Vagina (tissue), 2 donors: Measurements from ENCODE around the gene SARDH. TPM values are rescaled to one million over a fixed set of nuclear protein-coding genes. Genes with fewer than 3 reads are reported as not detected.

Experiments used
- DNase-seq, 2 donors: peaks; one replicate each; pipeline ENCODE4 v3.0.0-alpha.2; 2017; ENCODE audit errors: extremely low spot score in 2 of 2
- H3K27ac ChIP-seq: fragments of 200-600 bp; sonication (generic); one replicate; pipeline ENCODE4 v1.5.1; 2019
- H3K27me3 ChIP-seq: fragments of 200-600 bp; sonication (generic); one replicate; pipeline ENCODE4 v1.5.1; 2019
- H3K36me3 ChIP-seq, 2 donors: fragments of 200-600 bp; sonication (generic); one replicate each; pipeline ENCODE4 v1.5.1; 2017 to 2019
- H3K4me1 ChIP-seq: fragments of 200-600 bp; sonication (generic); one replicate; pipeline ENCODE4 v1.5.1; 2019
- H3K4me3 ChIP-seq, 2 donors: fragments of 200-600 bp; sonication (generic); 1 replicate in 1 of 2; 2 replicates in 1 of 2; pipeline ENCODE4 v1.5.1; 2016 to 2019
- H3K9me3 ChIP-seq: fragments of 200-600 bp; sonication (generic); one replicate; pipeline ENCODE4 v1.5.1; 2019
- POLR2A ChIP-seq, 2 donors: fragments of 450-650 bp; IDR thresholded peaks; one replicate each; pipeline ENCODE4 v1.6.1; 2017; ENCODE audit warnings: antibody characterized with exemption in 2 of 2, mild to moderate bottlenecking in 2 of 2, moderate library complexity in 2 of 2
- POLR2AphosphoS5 ChIP-seq, 2 donors: sonication (generic); formaldehyde crosslinking; IDR thresholded peaks; one replicate each; pipeline ENCODE4 v1.9.0; 2017; ENCODE audit warnings: antibody characterized with exemption in 2 of 2, mild to moderate bottlenecking in 2 of 2, low read depth in 1 of 2; ENCODE audit not compliant: insufficient read depth in 1 of 2
- intact Hi-C: fragments of 100-400 bp; cut with DNase I; formaldehyde crosslinking; loops from one replicate; pipeline ENCODE4 v1.15.1; 2023
- total RNA-seq: library from RNA; depleted of rRNA; stranded (reverse); fragments of >200 nt; gene quantifications from one replicate; pipeline ENCODE4 v1.2.3, GENCODE V29; 2016
- TF ChIP-seq, protein P1 (sequence below), 3 experiments: fragments of 450-650 bp in 2 of 3; fragments of 200-600 bp in 1 of 3; sonication (generic) in 1 of 3; IDR thresholded peaks; one replicate each; pipeline ENCODE4 v1.5.1; 2017 to 2019; ENCODE audit warnings: antibody characterized with exemption in 3 of 3, mild to moderate bottlenecking in 2 of 3, moderate library complexity in 2 of 3

Gene SARDH
- total RNA-seq, 1 donor from 2014 or later = 2.0 TPM

DNA sequence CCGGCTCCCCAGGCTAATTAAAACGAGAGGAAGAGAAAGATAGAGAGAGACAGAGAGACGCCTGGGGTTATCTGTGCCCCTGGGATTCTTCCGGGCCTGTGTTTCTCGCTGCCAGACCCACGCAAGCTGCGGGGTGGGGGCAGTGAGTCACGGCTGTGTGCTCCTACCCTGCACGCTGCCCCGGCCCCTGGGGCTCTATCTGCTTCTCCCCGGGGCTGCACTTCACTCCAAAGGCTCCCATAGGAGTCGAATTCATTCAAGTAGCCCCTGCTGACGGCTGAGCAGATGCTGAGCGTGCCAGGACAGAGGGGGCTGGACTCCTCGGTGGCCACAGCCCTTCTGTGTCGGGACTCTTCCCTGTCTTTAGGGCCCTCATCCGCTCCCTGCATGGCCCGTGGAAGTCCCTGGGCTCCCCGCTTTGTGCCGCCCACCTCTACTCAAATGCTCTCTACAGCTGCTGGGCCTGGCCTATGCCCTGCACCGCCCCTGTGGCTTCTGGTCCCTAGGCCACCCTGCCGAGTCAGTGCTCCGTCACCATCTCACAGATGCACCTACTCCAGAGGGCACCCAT, 22.8 kb downstream of the SARDH start:
- TF ChIP-seq POLR2A (IDR thresholded peaks at IDR 0.05) = no peak
- TF ChIP-seq, protein P1, sequence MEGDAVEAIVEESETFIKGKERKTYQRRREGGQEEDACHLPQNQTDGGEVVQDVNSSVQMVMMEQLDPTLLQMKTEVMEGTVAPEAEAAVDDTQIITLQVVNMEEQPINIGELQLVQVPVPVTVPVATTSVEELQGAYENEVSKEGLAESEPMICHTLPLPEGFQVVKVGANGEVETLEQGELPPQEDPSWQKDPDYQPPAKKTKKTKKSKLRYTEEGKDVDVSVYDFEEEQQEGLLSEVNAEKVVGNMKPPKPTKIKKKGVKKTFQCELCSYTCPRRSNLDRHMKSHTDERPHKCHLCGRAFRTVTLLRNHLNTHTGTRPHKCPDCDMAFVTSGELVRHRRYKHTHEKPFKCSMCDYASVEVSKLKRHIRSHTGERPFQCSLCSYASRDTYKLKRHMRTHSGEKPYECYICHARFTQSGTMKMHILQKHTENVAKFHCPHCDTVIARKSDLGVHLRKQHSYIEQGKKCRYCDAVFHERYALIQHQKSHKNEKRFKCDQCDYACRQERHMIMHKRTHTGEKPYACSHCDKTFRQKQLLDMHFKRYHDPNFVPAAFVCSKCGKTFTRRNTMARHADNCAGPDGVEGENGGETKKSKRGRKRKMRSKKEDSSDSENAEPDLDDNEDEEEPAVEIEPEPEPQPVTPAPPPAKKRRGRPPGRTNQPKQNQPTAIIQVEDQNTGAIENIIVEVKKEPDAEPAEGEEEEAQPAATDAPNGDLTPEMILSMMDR (IDR thresholded peaks at IDR 0.05) = no peak
- TF ChIP-seq POLR2AphosphoS5 (IDR thresholded peaks at IDR 0.05; ENCODE audit: insufficient read depth in 1 of 2, low read depth in 1 of 2) = peak in 1 of 2 donors; percentile 7
- Histone ChIP-seq H3K9me3 (no peaks in the 10 kb centered on the region), H3K36me3 (no peaks in the 10 kb centered on the region), H3K4me1 (peaks cover 6% of the 10 kb centered on the region), H3K4me3 (no peak overlapping the region), H3K27ac (no peak overlapping the region), H3K27me3 (no peaks in the 10 kb centered on the region)
- intact Hi-C loops = loop anchor here (10.0 kb wide), 1 partner anchor 181 kb away; the partner anchor contains the start of gene ADAMTSL2
- no peak for DNase-seq

- TF ChIP-seq POLR2A (IDR thresholded peaks at IDR 0.05) (no peak), POLR2AphosphoS5 (IDR thresholded peaks at IDR 0.05; ENCODE audit: insufficient read depth in 1 of 2, low read depth in 1 of 2) (peak in 1 of 2 donors; percentile 49)
- intact Hi-C loops = loop anchor here (10.0 kb wide), 1 partner anchor 180 kb away; the partner anchor contains the start of gene ADAMTSL2
- H3K36me3 ChIP-seq = no peaks in the 10 kb centered on the region
- H3K4me3 ChIP-seq = no peak overlapping the region
- no peak for DNase-seq
- no peaks in the 10 kb centered on the region for H3K9me3 ChIP-seq
- peaks cover 6% of the 10 kb centered on the region for H3K4me1 ChIP-seq
- no peak overlapping the region for H3K27ac ChIP-seq
- H3K27me3 ChIP-seq = no peaks in the 10 kb centered on the region
Measured at GRCh38 chr9:133714606-133715294, 23.4 kb downstream of the SARDH start.

DNA sequence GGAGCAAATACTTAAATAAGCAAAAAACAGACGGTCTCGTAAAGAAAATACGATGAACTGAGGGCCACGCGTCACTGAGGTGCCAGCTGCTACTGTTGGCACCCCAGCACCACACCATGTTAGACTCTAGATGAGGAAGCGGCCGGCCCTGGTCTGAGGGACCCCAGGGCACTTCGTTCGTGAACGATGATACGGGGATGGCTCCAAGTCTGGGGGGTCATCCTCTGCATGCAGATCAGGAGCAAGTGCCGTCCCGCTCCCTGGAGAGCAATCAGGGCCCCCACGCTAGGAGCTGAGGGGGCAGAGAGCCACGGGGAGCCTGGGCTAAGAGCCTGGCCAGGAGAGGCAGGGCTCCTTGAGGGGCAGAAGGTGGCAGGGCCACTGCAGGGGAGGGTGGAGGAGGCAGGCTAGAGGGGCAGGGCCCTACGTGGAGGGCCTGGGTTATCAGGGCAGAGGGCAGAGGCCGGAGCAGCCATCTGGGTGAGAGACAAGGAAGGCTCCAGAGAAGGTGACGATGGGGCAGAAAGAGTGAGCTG, 24.1 kb downstream of the SARDH start:
- Histone ChIP-seq H3K36me3 (no peaks in the 10 kb centered on the region), H3K9me3 (no peaks in the 10 kb centered on the region), H3K4me1 (peaks cover 6% of the 10 kb centered on the region), H3K4me3 (no peak overlapping the region), H3K27me3 (no peaks in the 10 kb centered on the region), H3K27ac (no peak overlapping the region)
- intact Hi-C loops = loop anchor here (10.0 kb wide), 1 partner anchor 179 kb away; the partner anchor contains the start of gene ADAMTSL2
- no peak for DNase-seq
- TF ChIP-seq POLR2AphosphoS5 (IDR thresholded peaks at IDR 0.05; ENCODE audit: insufficient read depth in 1 of 2, low read depth in 1 of 2) (no peak), POLR2A (IDR thresholded peaks at IDR 0.05) (no peak)
- TF ChIP-seq, protein P1 (IDR thresholded peaks at IDR 0.05) = no peak

DNA sequence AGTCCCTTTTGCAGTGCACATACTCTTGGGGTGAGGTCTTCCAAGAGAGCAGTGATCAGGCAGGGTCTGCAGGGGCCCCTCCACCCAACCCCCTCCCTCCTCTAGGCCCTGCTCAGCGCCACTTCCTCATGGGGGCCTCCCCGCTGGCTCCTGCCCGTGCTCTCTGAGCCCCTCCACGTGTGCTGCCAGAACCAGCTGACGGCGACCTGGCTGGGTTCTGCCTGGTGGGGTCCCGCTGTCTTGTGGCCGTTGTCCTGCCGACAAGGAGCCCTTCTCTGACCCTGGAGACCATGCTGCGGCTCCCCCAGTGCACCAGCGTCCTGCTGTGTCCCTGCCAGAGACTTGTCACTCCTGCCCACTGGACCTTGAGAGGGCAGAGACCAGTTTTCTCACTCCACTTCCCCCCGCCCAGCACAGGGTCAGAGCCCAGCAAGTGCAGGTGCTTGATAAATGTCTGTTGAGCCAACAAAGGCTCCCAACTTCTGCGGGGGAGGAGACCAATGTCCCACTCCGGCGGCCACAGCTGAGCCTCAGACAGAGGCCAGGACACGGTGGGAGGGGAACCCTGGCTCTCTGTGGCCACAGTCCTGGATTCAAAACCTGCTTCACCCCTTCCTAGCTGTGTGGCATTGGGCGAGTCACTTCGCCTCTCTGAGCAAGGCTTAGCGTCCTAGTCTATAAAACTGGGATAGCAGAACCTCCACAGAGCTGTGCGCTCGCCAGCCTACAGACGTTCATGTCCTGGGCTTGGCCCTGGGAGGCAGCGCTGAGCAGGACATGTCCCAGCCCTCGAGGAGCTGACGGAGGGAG, 24.8 kb downstream of the SARDH start:
- intact Hi-C loops = loop anchor here (10.0 kb wide), 1 partner anchor 179 kb away; the partner anchor contains the start of gene ADAMTSL2
- Histone ChIP-seq H3K27me3 (no peaks in the 10 kb centered on the region), H3K4me3 (no peak overlapping the region), H3K4me1 (peaks cover 6% of the 10 kb centered on the region), H3K36me3 (no peaks in the 10 kb centered on the region), H3K9me3 (no peaks in the 10 kb centered on the region), H3K27ac (no peak overlapping the region)
- DNase-seq = no peak
- TF ChIP-seq, protein P1 (IDR thresholded peaks at IDR 0.05) = no peak
- TF ChIP-seq POLR2A (IDR thresholded peaks at IDR 0.05) = no peak
- TF ChIP-seq POLR2AphosphoS5 (IDR thresholded peaks at IDR 0.05; ENCODE audit: insufficient read depth in 1 of 2, low read depth in 1 of 2) = no peak
